ENCODE measurements around the gene ERLIN1. TPM values are rescaled to one million over a fixed set of nuclear protein-coding genes. Genes with fewer than 3 reads are reported as not detected.

Gene ERLIN1
- total and polyA plus RNA-seq, 7 donors, result 7.4 to 28.4 (median 10.9) TPM

DNA sequence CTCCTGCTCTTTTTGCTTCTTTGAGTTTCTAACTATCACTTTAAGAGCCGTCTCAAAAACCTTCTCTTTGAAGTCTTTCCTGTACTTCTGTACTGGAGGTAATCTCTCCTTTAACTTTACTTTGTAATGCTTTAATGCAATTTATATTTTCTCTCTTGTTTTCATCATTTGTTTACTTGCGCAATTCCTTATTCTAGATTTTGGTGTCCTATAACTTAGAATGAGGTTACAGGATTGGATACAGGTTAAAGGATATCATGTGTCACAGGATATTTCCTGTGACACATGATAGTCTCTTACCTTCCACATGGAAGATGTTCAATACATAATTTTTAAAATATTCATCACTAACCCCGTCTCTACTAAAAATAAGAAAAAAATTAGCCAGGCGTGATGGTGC, 61.7 kb downstream of the ERLIN1 start:
- Histone ChIP-seq H3K9me3 (no peaks in the 10 kb centered on the region), H3K27me3 (peaks cover 0 to 7% (median 0%) of the 10 kb centered on the region in 3 donors), H3K4me1 (no peaks in the 10 kb centered on the region), H3K36me3 (no peaks in the 10 kb centered on the region), H3K27ac (no peak overlapping the region), H3K4me3 (no peak overlapping the region)
- TF ChIP-seq POLR2A (IDR thresholded peaks at IDR 0.05), result no peak
- DNase-seq, result no peak
- intact Hi-C loops (cut with DNase I), result no loop called here
- 88 to 91% methylated on average over 4 of the region's 4 CpGs for WGBS, 2 donors

DNA sequence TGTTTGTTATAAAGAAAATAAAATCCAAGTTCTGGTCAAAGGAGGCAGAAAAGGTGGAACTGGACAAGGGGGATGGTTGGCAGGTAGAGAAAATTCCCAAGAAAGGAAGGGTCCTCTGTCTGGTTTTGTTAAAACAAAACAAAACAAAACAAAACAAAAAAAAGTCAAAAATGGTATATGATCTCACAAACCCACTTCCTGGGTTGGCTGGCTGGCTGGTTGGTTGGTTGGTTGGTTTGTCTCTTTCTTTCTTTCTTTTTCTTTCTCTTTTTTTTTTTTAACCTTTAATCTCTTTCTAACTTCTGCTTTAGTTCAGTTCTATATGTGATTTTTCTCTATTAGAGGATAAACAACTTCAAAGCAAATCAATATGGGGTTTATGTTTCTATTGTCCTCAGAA, 63.0 kb downstream of the ERLIN1 start:
- intact Hi-C loops (cut with DNase I), result no loop called here
- no peaks in the 10 kb centered on the region for H3K9me3 ChIP-seq
- peaks cover 0 to 8% (median 0%) of the 10 kb centered on the region in 3 donors for H3K27me3 ChIP-seq
- H3K4me1 ChIP-seq, result no peaks in the 10 kb centered on the region
- H3K4me3 ChIP-seq, result no peak overlapping the region
- no peaks in the 10 kb centered on the region for H3K36me3 ChIP-seq
- DNase-seq, result no peak
- no peak for TF ChIP-seq EP300 (IDR thresholded peaks at IDR 0.05)
- TF ChIP-seq CTCF (IDR thresholded peaks at IDR 0.05), result no peak
- TF ChIP-seq POLR2A (IDR thresholded peaks at IDR 0.05), result no peak
- no peak overlapping the region for H3K27ac ChIP-seq

- TF ChIP-seq POLR2AphosphoS5 (IDR thresholded peaks at IDR 0.05), result no peak
- TF ChIP-seq POLR2A (IDR thresholded peaks at IDR 0.05), result no peak
- TF ChIP-seq CTCF (IDR thresholded peaks at IDR 0.05), result no peak
- no peak for TF ChIP-seq EP300 (IDR thresholded peaks at IDR 0.05)
Measured at GRCh38 chr10:100120550-100120949, 65.3 kb downstream of the ERLIN1 start.

GRCh38 chr10:100119726-100120125, 66.1 kb downstream of the ERLIN1 start:
- Histone ChIP-seq H3K4me3 (no peak overlapping the region), H3K27ac (no peak overlapping the region), H3K9me3 (no peaks in the 10 kb centered on the region), H3K4me1 (peaks cover 0 to 5% (median 0%) of the 10 kb centered on the region in 4 donors), H3K36me3 (no peaks in the 10 kb centered on the region), H3K27me3 (peaks cover 0 to 38% (median 10%) of the 10 kb centered on the region in 3 donors)
- intact Hi-C loops (cut with DNase I), result no loop called here
- TF ChIP-seq POLR2AphosphoS5 (IDR thresholded peaks at IDR 0.05) (no peak), EP300 (IDR thresholded peaks at IDR 0.05) (no peak), POLR2A (IDR thresholded peaks at IDR 0.05) (no peak), CTCF (IDR thresholded peaks at IDR 0.05) (no peak)
- DNase-seq, result no peak
- WGBS, 2 donors, result 88% methylated on average over 4 of the region's 4 CpGs

More at GRCh38 chr10:100120550-100120949, 65.3 kb downstream of the ERLIN1 start:
- no peaks in the 10 kb centered on the region for H3K36me3 ChIP-seq
- H3K4me1 ChIP-seq, result no peaks in the 10 kb centered on the region
- WGBS, 2 donors, result 87 to 90% methylated on average over 2 of the region's 2 CpGs
- no peak overlapping the region for H3K4me3 ChIP-seq
- peaks cover 0 to 31% (median 6%) of the 10 kb centered on the region in 3 donors for H3K27me3 ChIP-seq
- DNase-seq, result no peak
- H3K27ac ChIP-seq, result no peak overlapping the region
- H3K9me3 ChIP-seq, result no peaks in the 10 kb centered on the region
- intact Hi-C loops (cut with DNase I), result no loop called here

- no peak for DNase-seq
- Histone ChIP-seq H3K9me3 (no peaks in the 10 kb centered on the region), H3K36me3 (no peaks in the 10 kb centered on the region), H3K27me3 (peaks cover 0 to 31% (median 10%) of the 10 kb centered on the region in 3 donors), H3K4me3 (peak overlapping the region in 2 of 4 donors; percentile 6 to 23), H3K27ac (no peak overlapping the region), H3K4me1 (peaks cover 0 to 5% (median 0%) of the 10 kb centered on the region in 4 donors)
- TF ChIP-seq CTCF (IDR thresholded peaks at IDR 0.05) (no peak), POLR2AphosphoS5 (IDR thresholded peaks at IDR 0.05) (no peak), EP300 (IDR thresholded peaks at IDR 0.05) (no peak), POLR2A (IDR thresholded peaks at IDR 0.05) (no peak)
- intact Hi-C loops (cut with DNase I), result no loop called here
- WGBS, 2 donors, result 30 to 43% methylated on average over 51 of the region's 51 CpGs
Measured at GRCh38 chr10:100114976-100115770, 70.7 kb downstream of the ERLIN1 start.
